ENCODE results near the gene DDI2. TPM values are rescaled to one million over a fixed set of nuclear protein-coding genes. Genes with fewer than 3 reads are reported as not detected.
"Not testable (repeated sequence)": the region's sequence is repeated elsewhere in the genome, so short reads cannot be mapped to it uniquely, and the experiment has no call there.

DDI2 gene
- total RNA-seq, 3 donors from 2014 or later: 69.2 to 77.4 (median 71.0) TPM

DNA sequence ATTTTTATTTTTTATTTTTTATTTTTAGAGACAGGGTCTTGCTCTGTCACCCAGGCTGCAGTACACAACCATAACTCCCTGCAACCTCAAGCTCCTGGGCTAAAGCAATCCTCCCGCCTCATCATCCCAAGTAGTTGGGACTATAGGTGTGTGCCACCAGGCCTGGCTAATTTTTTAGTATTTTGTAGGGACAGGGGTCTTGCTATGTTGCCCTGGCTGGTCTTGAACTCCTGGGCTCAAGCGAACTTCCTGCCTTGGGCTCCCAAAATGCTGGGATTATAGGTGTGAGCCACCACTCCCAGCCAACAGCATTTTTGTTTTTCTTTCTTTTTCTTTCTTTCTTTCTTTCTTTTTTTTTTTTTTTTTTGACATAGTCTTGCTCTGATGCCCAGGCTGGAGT is 80.9 kb downstream of the DDI2 start:
- DNase-seq (ENCODE audit: low spot score in 2 of 2): no peak
- TF ChIP-seq POLR2AphosphoS5 (IDR thresholded peaks at IDR 0.05) (no peak), POLR2A (IDR thresholded peaks at IDR 0.05) (no peak)
- TF ChIP-seq, protein P1, sequence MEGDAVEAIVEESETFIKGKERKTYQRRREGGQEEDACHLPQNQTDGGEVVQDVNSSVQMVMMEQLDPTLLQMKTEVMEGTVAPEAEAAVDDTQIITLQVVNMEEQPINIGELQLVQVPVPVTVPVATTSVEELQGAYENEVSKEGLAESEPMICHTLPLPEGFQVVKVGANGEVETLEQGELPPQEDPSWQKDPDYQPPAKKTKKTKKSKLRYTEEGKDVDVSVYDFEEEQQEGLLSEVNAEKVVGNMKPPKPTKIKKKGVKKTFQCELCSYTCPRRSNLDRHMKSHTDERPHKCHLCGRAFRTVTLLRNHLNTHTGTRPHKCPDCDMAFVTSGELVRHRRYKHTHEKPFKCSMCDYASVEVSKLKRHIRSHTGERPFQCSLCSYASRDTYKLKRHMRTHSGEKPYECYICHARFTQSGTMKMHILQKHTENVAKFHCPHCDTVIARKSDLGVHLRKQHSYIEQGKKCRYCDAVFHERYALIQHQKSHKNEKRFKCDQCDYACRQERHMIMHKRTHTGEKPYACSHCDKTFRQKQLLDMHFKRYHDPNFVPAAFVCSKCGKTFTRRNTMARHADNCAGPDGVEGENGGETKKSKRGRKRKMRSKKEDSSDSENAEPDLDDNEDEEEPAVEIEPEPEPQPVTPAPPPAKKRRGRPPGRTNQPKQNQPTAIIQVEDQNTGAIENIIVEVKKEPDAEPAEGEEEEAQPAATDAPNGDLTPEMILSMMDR (IDR thresholded peaks at IDR 0.05): no peak
- Histone ChIP-seq H3K9me3 (no peaks in the 10 kb centered on the region), H3K36me3 (no peaks in the 10 kb centered on the region), H3K4me1 (peaks cover 0 to 3% of the 10 kb centered on the region in 2 donors), H3K27ac (no peak overlapping the region), H3K27me3 (no peaks in the 10 kb centered on the region), H3K4me3 (no peak overlapping the region)
- intact Hi-C loops (cut with DNase I; ENCODE audit: low total_unique reads): no loop called here

DNA sequence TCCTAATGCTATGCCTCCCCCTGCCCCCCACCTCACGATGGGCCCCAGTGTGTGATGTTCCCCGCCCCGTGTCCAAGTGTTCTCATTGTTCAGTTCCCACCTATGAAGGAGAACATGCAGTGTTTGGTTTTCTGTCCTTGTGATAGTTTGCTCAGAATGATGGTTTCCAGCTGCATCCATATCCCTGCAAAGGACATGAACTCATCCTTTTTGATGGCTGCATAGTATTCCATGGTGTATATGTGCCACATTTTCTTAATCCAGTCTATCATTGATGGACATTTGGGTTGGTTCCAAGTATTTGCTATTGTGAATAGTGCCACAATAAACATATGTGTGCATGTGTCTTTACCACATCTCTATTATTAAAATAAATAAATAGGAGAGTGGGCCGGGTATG is 82.1 kb downstream of the DDI2 start:
- H3K9me3 ChIP-seq; H3K27me3 ChIP-seq; H3K27ac ChIP-seq; H3K36me3 ChIP-seq; H3K4me1 ChIP-seq; H3K4me3 ChIP-seq; intact Hi-C loops (cut with DNase I; ENCODE audit: low total_unique reads); DNase-seq (ENCODE audit: low spot score in 2 of 2): not testable (repeated sequence)

DNA sequence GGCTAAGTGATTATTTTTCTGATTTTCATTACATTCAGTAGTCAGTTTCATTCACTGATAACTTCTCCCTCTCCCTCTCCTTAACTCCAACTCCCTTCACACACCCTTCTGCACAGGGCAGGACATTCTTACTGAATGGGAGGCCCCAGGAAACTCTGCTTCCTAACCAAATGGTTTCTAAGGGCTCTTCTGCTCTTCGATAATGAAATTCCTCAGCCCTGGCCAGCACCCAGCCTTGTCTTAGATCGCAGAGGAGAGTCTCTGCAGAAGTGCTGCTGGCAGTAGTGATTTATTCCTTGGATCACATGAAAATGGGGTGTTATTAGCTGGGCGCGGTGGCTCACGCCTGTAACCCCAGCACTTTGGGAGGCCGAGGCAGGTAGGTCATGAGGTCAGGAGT is 83.2 kb downstream of the DDI2 start:
- Histone ChIP-seq H3K27me3 (no peaks in the 10 kb centered on the region), H3K4me3 (no peak overlapping the region), H3K27ac (peak overlapping the region in 1 of 2 donors; percentile 14), H3K36me3 (no peaks in the 10 kb centered on the region), H3K4me1 (peaks cover 0 to 5% of the 10 kb centered on the region in 2 donors), H3K9me3 (no peaks in the 10 kb centered on the region)
- intact Hi-C loops (cut with DNase I; ENCODE audit: low total_unique reads): no loop called here
- TF ChIP-seq POLR2A (IDR thresholded peaks at IDR 0.05): no peak
- TF ChIP-seq POLR2AphosphoS5 (IDR thresholded peaks at IDR 0.05): no peak
- TF ChIP-seq, protein P1 (IDR thresholded peaks at IDR 0.05): no peak
- no peak for DNase-seq (ENCODE audit: low spot score in 2 of 2)

DNA sequence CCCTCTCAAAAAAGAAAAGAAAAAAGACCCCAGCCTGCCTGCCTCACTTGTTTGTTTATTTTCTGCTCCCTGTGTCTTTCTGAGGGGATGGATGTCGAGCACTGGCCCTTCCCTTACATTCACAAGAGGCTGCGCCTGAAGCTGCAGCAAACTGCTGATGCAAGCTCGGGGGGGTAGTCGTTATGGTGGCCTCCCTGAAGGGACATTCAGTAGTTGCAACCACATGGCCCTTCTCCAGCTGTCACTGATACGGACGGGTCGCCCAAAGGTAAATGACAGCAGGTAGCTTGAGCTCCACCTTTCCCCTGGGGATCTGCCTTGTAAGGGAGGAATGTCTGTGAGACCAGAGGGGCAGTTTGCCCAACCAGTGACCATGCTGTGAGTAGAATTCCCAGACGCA is 84.5 kb downstream of the DDI2 start:
- peak overlapping the region; percentile 60 to 81 for H3K27ac ChIP-seq

DNA sequence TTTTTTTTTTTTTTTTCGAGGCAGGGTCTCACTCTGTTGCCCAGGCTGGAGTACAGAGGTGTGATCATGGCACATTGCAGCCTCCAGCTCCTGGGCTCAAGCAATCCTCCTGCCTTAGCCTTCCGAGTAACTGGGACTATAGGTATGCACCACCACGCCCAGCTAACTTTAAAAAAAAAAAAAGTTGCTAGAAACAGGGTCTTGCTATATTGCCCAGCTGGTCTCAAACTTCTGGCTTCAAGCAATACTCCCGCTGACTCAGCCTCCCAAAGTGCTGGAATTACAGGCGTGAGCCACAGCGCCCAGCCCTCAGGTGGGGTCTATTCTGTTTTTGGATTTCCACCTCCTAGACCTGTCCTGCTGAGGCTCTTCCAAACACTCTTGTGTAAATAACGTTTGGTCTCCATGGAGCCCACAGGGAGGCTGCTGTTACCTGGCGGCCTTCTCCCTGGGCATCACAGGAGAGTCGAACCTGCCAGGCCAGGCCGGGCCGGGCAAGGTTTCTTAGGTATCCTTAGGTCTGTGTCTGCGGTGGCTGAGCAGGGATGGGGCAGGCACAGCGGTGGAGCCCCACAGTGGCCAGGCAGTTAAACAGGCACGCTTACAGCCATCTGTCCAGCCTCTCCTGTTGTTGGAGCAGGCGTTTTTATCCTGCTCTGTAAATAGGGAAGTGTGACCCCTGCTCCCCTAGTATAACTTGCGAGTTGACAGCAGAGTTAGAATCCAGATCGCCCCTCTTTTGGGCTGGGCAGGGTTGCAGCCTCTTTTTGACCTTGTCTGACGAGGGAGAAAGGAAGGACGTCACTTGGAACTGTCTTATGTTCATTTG is 85.7 kb downstream of the DDI2 start:
- Histone ChIP-seq H3K4me3 (peak overlapping the region in 1 of 3 donors; percentile 6), H3K9me3 (no peaks in the 10 kb centered on the region), H3K36me3 (no peaks in the 10 kb centered on the region), H3K27ac (peak overlapping the region; percentile 80 to 81), H3K27me3 (no peaks in the 10 kb centered on the region), H3K4me1 (peaks cover 0 to 5% of the 10 kb centered on the region in 2 donors)
- intact Hi-C loops (cut with DNase I; ENCODE audit: low total_unique reads): no loop called here
- no peak for DNase-seq (ENCODE audit: low spot score in 2 of 2)
- TF ChIP-seq, protein P1 (IDR thresholded peaks at IDR 0.05): no peak
- no peak for TF ChIP-seq POLR2A (IDR thresholded peaks at IDR 0.05)
- no peak for TF ChIP-seq POLR2AphosphoS5 (IDR thresholded peaks at IDR 0.05)

More for the DNA sequence above, 84.5 kb downstream of the DDI2 start:
- TF ChIP-seq POLR2A (IDR thresholded peaks at IDR 0.05) (no peak), POLR2AphosphoS5 (IDR thresholded peaks at IDR 0.05) (no peak)
- TF ChIP-seq, protein P1 (IDR thresholded peaks at IDR 0.05): no peak
- Histone ChIP-seq H3K4me3 (no peak overlapping the region), H3K9me3 (no peaks in the 10 kb centered on the region), H3K36me3 (no peaks in the 10 kb centered on the region), H3K4me1 (peaks cover 0 to 5% of the 10 kb centered on the region in 2 donors), H3K27me3 (no peaks in the 10 kb centered on the region)
- no peak for DNase-seq (ENCODE audit: low spot score in 2 of 2)
- intact Hi-C loops (cut with DNase I; ENCODE audit: low total_unique reads): no loop called here

Data from breast epithelium (tissue), 4 donors.